Stimulated activated CD8-positive, alpha-beta memory T cell treated with anti-CD3 and anti-CD28 coated beads, Interleukin-15, amount 100 ng/mL, for 4 hours (primary cell): Measurements from ENCODE around the gene ASH1L.
A peak's percentile ranks its signal among the peaks of the same experiment; 100 is the strongest.
"Not testable (repeated sequence)": the region's sequence is repeated elsewhere in the genome, so short reads cannot be mapped to it uniquely, and the experiment has no call there.

Experiments
- DNase-seq, 2 donors: peaks; one replicate each; pipeline ENCODE4 v3.0.0-alpha.2; 2020; ENCODE audit warnings: low read depth in 2 of 2

Gene ASH1L

GRCh38 chr1:155328856-155329255 is 233.7 kb downstream of the ASH1L start:
- not testable (repeated sequence) for DNase-seq

- DNase-seq = no peak
Measured at GRCh38 chr1:155327981-155328380, 234.6 kb downstream of the ASH1L start.

- no peak for DNase-seq
Measured at GRCh38 chr1:155326631-155327037, 236.0 kb downstream of the ASH1L start.

- no peak for DNase-seq
Measured at GRCh38 chr1:155326020-155326526, 236.5 kb downstream of the ASH1L start.

- DNase-seq = no peak
Measured at GRCh38 chr1:155325603-155325893, 237.1 kb downstream of the ASH1L start.

GRCh38 chr1:155324717-155325602 is 237.6 kb downstream of the ASH1L start:
- DNase-seq = no peak

- peak; percentile 68 to 71 for DNase-seq
Measured at GRCh38 chr1:155324037-155324716, 238.4 kb downstream of the ASH1L start.

GRCh38 chr1:155323729-155324036 is 238.9 kb downstream of the ASH1L start:
- peak; percentile 56 to 59 for DNase-seq

- DNase-seq = peak; percentile 51 to 64
Measured at GRCh38 chr1:155322953-155323728, 239.5 kb downstream of the ASH1L start.

GRCh38 chr1:155322571-155322952 is 240.0 kb downstream of the ASH1L start:
- DNase-seq = no peak

GRCh38 chr1:155321639-155322503 is 240.7 kb downstream of the ASH1L start:
- DNase-seq = no peak

- DNase-seq = peak in 1 of 2 donors; percentile 45
Measured at GRCh38 chr1:155320661-155321617, 241.7 kb downstream of the ASH1L start, which contains the start of gene RUSC1. Gene RUSC1, plus strand, starts transcription at chr1:155320894. Its CDS starts 880 bp downstream, at chr1:155321774.

GRCh38 chr1:155320252-155320651 is 242.4 kb downstream of the ASH1L start:
- no peak for DNase-seq

- no peak for DNase-seq
Measured at GRCh38 chr1:155319536-155319935, 243.1 kb downstream of the ASH1L start.

- no peak for DNase-seq
Measured at GRCh38 chr1:155318082-155318481, 244.5 kb downstream of the ASH1L start.

GRCh38 chr1:155316922-155317321 is 245.7 kb downstream of the ASH1L start:
- no peak for DNase-seq

- no peak for DNase-seq
Measured at GRCh38 chr1:155313261-155313660, 249.3 kb downstream of the ASH1L start.

- no peak for DNase-seq
Measured at GRCh38 chr1:155309423-155310021, 253.1 kb downstream of the ASH1L start.

GRCh38 chr1:155308493-155309422 is 253.8 kb downstream of the ASH1L start, which contains the start of gene FDPS:
Gene FDPS, plus strand, starts transcription at chr1:155308866. Its CDS starts 924 bp downstream, at chr1:155309790.
- DNase-seq = peak; percentile 94 to 97
